NCI-H2196 treated with DMSO at 0.1 percent for 48 hours (cell line): Measurements from ENCODE around the gene HS6ST1.
"Not testable (repeated sequence)": the region's sequence is repeated elsewhere in the genome, so short reads cannot be mapped to it uniquely, and the experiment has no call there.

Experiments used
- DNase-seq: peaks from one replicate; lab custom pipeline; 2025; ENCODE audit not compliant: unreplicated experiment; lab: John Stamatoyannopoulos, UW

The HS6ST1 gene

DNA sequence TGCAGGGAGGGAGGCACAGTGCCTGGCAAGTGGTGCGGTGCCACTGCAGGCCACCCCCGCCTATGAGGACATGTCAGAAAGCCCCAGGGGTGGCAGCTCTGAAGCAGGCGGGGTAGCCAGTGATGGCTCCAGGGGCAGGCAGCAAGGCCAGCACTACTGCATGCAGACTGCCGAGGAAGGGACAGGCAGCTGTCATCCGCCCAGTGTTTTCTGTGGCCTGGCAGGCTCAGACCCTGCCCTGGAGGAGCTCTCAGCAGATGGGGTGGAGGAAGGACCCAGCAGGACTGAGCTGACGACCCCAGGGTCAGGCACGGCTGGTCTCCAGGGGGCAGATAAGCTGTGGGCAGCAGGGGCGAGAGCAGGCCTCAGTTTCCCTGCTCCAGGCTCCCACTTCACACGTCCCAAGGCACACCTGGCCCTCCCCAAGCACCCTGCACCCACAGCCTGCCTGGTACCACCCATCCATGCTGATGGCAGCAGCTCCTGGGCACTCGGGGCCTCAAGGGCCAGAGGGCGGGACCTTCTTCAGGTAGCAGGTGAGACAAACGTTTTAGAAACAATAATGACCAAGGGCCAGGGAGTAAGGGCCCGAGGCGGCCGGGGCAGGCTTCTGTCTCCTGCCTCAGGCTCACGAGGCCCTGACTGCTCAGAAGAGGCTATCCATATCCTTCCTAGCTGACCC is 48.5 kb downstream of the HS6ST1 start:
- no peak for DNase-seq

GRCh38 chr2:128269063-128269989 is 49.3 kb downstream of the HS6ST1 start:
- DNase-seq = no peak

DNA sequence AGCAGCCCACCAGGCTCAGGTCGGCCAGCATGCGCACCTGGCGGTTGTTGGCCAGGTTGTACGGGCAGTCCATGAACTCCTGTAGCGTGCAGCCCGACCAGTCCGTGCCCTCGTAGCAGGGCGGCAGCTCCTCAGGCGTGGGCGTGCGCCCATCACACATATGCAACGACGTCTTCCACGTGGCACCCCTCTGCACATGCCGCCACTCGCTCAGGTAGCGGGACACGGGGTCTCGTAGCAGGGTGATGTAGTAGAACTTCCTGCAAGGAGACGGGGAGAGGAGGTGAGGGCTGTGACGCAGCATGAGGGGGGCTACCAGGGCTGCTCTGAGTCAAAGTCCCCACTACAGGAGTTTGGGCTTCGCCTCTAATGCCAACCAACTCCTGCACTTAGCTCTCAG is 50.1 kb downstream of the HS6ST1 start:
- DNase-seq = not testable (repeated sequence)

GRCh38 chr2:128268145-128268544 is 50.5 kb downstream of the HS6ST1 start:
- not testable (repeated sequence) for DNase-seq

- not testable (repeated sequence) for DNase-seq
Observed at GRCh38 chr2:128267649-128268048, 51.0 kb downstream of the HS6ST1 start.

DNA sequence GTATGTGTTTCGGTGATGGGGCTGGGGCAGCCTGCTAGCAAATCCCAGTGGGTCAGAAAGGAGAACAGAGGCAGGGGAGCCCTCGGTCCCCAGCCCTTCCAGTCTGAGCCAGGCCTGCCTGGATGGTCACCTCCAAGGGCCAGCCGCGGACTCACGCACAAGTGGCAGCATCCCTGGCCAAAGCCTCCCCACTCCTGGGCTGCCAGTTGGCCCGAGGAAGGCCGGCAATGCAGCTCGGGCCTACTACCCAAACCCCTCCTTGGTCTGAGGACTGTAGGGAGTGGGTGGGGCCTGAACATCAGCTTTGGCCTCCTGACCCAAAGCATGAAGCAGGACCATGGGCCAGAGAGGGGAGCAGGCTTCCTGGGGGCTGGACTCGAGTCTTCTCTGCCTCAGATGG is 51.5 kb downstream of the HS6ST1 start:
- not testable (repeated sequence) for DNase-seq

- DNase-seq = not testable (repeated sequence)
Observed at GRCh38 chr2:128266463-128266862, 52.2 kb downstream of the HS6ST1 start.

- not testable (repeated sequence) for DNase-seq
Observed at GRCh38 chr2:128265608-128265993, 53.1 kb downstream of the HS6ST1 start.

DNA sequence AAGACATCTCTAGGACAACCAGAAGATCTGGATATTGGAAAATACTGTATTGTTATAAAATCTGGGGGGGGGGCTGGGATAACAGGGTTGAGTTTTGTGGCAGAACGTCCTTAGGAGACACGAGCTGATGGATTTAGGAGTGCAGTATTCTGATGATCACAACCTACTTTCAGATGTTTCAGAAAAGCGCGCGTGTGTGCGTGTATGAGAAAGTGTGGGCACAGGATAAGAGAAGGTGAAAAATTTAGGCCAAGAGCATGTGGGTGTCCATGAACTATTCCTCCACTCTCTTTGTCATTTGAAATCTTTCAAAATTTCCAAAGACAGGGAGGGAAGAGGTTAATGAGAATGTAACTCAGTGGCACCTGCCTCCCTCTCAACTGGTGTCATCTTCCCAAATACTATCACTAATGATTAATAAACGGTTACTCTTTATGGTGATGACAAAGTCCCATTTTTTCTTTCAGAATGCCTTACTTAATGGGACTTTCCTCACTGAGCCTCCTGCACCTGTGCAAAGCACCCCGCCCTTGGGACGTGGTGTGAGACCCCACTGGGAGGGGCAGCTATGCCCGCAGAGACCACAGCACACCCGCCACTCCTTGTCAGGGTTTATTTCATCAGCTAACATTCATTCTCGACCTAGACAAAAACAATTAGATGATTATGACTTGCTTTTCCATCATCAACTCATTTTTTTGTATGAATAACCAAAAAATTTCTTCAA is 53.6 kb downstream of the HS6ST1 start:
- no peak for DNase-seq

- DNase-seq = no peak
Observed at GRCh38 chr2:128263902-128264331, 54.8 kb downstream of the HS6ST1 start.

DNA sequence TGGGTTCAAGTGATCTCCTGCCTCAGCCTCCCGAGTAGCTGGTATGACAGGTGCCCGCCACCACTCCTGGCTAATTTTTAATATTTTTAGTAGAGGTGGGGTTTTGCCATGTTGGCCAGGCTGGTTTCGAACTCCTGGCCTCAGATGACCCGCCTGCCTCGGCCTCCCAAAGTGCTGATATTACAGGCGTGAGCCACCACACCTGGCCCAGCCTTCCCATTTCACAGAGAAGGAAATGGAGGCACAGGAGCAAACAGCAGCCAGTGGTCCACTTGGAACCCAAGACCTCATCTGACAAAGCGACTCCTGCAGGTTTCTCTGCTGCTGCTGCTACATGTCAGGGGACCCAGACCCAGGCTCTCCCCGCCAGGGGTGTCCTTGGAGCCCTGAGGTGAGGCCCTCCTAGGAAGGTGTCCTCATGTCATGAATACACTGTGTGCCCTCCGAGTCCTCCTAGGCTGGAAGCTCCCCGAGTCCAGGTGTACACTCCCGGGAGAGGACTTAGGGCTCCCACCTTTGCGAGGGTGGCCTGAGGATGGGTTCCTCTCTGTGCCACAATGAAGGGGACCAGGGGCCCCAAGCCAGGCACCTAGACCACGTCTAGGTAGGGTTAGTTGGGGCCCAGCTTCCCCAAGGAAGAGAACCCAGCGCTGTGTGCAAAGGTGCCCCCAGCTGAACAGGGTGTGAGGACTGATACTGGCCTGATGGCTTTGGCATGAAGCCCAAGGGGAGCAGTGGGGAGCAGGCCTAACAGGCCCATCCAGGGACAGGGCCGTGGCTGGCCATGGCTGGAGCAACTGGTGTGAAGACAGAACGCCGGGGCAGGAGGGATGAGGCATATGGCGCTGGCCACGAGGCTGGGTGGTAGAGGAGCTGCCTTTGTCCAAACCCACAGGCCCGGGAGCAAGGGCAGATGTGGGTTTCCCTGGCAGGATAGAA is 56.1 kb downstream of the HS6ST1 start:
- DNase-seq = no peak

DNA sequence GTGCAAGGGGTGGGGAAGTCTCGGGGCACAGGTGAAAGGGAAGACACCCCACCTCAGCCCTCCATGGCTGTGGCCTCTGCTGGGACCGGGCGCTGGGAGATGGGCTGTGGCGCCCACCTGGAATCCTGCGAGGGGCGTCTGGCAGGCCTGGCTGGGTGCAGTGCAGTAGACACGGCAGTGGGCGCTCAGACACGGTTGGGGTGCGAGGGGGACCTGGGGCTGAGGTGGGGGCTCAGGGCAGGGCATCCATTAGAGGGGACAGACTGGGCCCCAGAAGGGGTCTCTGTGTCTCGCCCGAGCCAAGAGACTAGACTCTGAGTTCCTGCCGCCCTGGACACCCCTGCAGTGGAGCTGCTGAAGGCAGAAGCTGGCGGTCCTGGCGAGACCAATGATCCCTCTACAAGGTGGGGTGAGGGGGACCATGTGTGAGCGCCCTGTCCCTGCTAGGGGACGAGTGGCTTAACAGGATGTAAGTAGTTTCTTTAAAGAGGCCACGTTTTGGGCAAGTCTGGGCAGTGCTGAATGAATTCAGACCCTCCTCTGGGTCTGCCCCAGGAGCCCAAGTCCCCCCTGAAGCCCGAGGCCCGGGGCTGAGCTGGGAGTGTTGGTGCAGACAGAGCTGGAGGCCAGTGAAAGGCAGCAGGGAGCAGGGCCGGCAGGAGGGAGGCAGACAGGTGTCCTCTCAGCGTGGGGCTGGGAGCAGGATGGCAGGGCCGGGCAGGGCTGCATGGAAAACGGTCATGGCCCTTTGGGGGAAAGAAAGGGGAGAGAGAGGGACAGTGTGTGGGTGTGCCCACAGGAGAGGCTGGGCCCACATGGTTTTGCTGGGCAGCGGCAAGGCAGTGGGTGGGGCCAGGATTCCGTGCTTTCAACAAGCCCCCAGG is 57.2 kb downstream of the HS6ST1 start:
- DNase-seq = no peak

DNA sequence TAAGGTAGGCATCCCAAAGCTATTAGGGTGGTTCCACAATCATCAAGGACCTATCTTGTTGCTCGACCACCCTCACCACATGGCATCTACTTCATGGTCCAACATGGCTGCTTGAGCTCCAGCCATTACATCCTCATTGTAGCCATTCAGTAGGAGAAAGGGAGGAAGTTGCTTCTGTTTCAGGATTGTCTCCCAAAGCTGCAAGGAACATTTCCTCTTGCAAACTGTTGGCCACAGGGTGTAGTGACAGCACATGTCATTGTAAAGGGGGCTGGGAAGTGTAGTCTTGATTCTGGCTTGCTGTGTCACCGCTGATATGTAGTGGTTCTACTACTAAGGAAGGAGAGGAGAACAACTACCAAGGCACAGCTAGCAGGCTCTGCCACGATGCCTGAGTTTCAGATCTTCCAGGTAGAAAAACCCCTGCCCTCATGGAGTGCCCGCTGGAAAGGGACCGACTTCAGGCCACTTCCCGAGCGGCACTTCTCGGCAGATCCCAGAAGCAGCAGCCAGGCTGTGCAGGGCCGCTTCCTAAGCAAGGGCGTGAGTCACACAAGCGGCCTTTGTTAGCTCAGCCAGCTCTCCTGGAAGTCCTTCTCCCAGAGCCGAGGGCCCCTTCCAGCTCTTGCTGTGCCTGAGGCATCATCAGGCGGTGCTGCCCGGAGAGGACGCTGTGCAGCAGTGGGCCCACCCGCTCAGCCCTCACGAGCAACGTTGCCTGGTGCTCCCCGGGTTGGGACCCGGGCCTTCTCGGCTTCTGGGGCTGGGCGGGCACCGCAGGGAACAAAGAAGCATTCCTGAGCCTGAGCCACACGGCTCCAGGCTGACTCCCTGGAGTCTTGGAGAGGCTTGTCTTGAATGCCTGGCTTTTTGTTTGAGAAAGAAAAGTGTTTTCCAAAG is 58.2 kb downstream of the HS6ST1 start:
- no peak for DNase-seq

DNA sequence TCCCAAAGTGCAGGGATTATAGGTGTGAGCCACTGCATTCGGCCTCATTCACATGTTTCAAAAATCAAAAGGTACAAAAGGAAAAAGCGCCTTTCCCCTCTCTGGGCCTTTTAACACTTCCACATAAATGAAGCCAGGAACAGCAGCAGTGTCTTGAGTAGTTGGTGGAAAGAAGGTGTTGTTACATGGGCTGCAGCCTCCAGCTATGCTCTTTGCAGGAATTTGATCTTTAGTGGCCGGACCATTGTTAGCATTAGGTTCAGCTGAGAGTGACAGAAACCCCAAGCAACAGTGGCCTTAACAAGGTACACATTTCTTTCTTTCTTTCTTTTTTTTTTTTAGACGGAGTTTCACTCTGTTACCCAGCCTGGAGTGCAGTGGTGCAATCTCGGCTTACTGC is 59.1 kb downstream of the HS6ST1 start:
- DNase-seq = no peak

DNA sequence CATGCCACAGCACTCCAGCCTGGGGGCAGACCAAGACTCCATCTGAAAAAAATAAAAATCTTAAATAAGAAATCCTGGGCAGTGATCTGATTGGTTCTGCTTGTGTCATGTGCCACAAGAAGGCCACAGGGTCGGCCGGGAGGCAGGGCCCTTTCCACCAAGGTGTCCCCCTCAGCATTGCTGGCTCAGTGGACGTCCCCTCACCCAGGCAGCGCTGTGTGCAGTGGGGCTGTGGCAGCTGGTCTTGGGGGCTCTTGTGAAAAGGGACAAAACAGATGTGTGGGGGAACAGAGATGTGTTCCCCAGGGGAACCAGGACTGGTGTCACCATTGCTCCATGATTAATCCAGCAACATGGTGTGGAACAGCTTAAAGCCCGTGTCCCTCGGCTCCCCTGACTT is 60.5 kb downstream of the HS6ST1 start:
- DNase-seq = no peak

- DNase-seq = no peak
Observed at GRCh38 chr2:128252501-128252900, 66.2 kb downstream of the HS6ST1 start.

GRCh38 chr2:128252086-128252485 is 66.6 kb downstream of the HS6ST1 start:
- not testable (repeated sequence) for DNase-seq

- no peak for DNase-seq
Observed at GRCh38 chr2:128250229-128251025, 68.2 kb downstream of the HS6ST1 start.
